T-helper 1 cell treated with Interleukin-12 subunit alpha and Interleukin-12 subunit beta and Interleukin-4 antibody, amounts not matched to agents 30 μg/mL and 1 μg/mL, for 36 hours (primary cell): ENCODE results near the gene LUC7L3.

Experiments used
- H3K27ac Mint-ChIP-seq: one replicate; pipeline ENCODE4 v1.8.0; 2021; ENCODE audit warnings: mild to moderate bottlenecking, mixed read lengths
- H3K27me3 Mint-ChIP-seq: one replicate; pipeline ENCODE4 v1.8.0; 2021; ENCODE audit warnings: low read depth, mixed read lengths
- H3K36me3 Mint-ChIP-seq: one replicate; pipeline ENCODE4 v1.8.0; 2021; ENCODE audit warnings: low read depth, mixed read lengths
- H3K4me1 Mint-ChIP-seq: one replicate; pipeline ENCODE4 v1.8.0; 2021; ENCODE audit warnings: low read depth, mixed read lengths
- H3K4me3 Mint-ChIP-seq: one replicate; pipeline ENCODE4 v1.8.0; 2021; ENCODE audit warnings: mild to moderate bottlenecking, moderate library complexity, mixed read lengths
- H3K9me3 Mint-ChIP-seq: one replicate; pipeline ENCODE4 v1.8.0; 2021; ENCODE audit warnings: mixed read lengths

LUC7L3 gene

DNA sequence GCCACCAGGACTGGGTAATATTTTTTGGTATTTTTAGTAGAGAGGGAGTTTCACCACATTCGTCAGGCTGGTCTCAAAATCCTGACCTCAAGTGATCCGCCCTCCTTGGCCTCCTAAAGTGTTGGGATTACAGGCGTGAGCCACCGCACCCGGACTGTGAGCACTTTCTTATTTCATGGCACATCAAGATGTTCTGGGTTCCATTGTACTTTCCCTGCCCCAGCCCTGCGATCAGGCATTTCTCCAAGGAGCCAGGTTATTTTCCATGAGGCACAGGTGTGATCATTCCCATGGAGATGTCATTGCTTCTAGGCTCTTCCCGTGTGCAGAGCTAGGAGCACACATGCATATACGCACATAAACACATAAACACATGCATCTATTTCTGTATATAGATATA is 50.5 kb downstream of the LUC7L3 start:
- Mint-ChIP-seq H3K9me3 (no peaks in the 10 kb centered on the region), H3K27ac (no peak overlapping the region), H3K4me1 (peaks cover 2% of the 10 kb centered on the region), H3K27me3 (peaks cover 16% of the 10 kb centered on the region), H3K36me3 (no peaks in the 10 kb centered on the region), H3K4me3 (no peak overlapping the region)

DNA sequence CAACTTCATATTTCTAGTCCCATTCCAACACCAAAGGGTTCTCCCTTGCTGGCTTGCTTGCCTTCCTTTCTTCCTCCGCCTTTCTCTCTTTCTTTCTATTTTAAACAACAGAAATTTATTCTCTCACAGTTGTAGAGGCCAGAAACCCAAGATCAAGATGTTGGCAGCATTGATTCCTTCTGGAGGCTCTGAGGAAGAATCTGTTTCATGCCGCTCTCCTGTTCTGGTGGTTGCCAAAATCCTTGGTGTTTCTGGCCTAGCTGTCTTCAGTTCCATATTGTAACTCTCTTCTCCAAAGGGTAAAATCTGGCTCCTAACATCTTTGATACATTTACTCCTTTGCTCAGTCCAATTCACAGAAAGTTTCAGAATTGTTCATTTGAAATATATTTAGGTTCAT is 50.9 kb downstream of the LUC7L3 start:
- no peak overlapping the region for H3K27ac Mint-ChIP-seq
- H3K4me1 Mint-ChIP-seq, result peaks cover 2% of the 10 kb centered on the region
- H3K4me3 Mint-ChIP-seq, result no peak overlapping the region
- H3K9me3 Mint-ChIP-seq, result no peaks in the 10 kb centered on the region
- H3K36me3 Mint-ChIP-seq, result no peaks in the 10 kb centered on the region
- H3K27me3 Mint-ChIP-seq, result peaks cover 14% of the 10 kb centered on the region

GRCh38 chr17:50771991-50772785 is 52.8 kb downstream of the LUC7L3 start:
- Mint-ChIP-seq H3K27me3 (peaks cover 10% of the 10 kb centered on the region), H3K27ac (no peak overlapping the region), H3K9me3 (no peaks in the 10 kb centered on the region), H3K4me3 (no peak overlapping the region), H3K36me3 (no peaks in the 10 kb centered on the region), H3K4me1 (peaks cover 2% of the 10 kb centered on the region)

- no peak overlapping the region for H3K4me3 Mint-ChIP-seq
- no peak overlapping the region for H3K27ac Mint-ChIP-seq
- no peaks in the 10 kb centered on the region for H3K9me3 Mint-ChIP-seq
- no peaks in the 10 kb centered on the region for H3K36me3 Mint-ChIP-seq
- H3K4me1 Mint-ChIP-seq, result peaks cover 1% of the 10 kb centered on the region
- H3K27me3 Mint-ChIP-seq, result peaks cover 26% of the 10 kb centered on the region
Measured at GRCh38 chr17:50774225-50774803, 54.9 kb downstream of the LUC7L3 start.

DNA sequence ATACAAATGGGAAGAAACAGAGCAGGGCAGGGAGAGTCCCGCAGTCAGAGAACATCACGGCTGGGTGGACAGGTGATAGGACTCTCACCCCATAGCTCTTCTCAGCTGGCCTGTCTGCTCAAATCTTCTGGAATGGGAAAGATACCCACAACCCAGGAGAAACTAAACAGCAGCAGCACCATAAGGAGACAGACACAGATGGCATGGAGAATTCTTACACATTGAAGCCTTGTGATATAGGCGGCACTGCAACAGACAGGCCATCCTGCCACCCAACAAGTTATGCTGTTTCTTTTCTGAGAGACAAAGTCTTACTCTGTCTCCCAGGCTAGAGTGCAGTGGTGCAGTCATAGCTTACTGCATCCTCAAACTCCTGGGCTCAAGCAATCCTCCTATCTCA is 56.5 kb downstream of the LUC7L3 start:
- Mint-ChIP-seq H3K4me3 (no peak overlapping the region), H3K36me3 (no peaks in the 10 kb centered on the region), H3K9me3 (no peaks in the 10 kb centered on the region), H3K27ac (no peak overlapping the region), H3K27me3 (peaks cover 35% of the 10 kb centered on the region), H3K4me1 (peaks cover 11% of the 10 kb centered on the region)

- Mint-ChIP-seq H3K36me3 (no peaks in the 10 kb centered on the region), H3K27ac (no peak overlapping the region), H3K27me3 (peaks cover 44% of the 10 kb centered on the region), H3K4me1 (peaks cover 20% of the 10 kb centered on the region), H3K4me3 (no peak overlapping the region), H3K9me3 (no peaks in the 10 kb centered on the region)
Measured at GRCh38 chr17:50778471-50778870, 59.1 kb downstream of the LUC7L3 start.

- H3K9me3 Mint-ChIP-seq, result no peaks in the 10 kb centered on the region
- H3K4me3 Mint-ChIP-seq, result no peak overlapping the region
- H3K4me1 Mint-ChIP-seq, result peaks cover 20% of the 10 kb centered on the region
- no peak overlapping the region for H3K27ac Mint-ChIP-seq
- peaks cover 44% of the 10 kb centered on the region for H3K27me3 Mint-ChIP-seq
- no peaks in the 10 kb centered on the region for H3K36me3 Mint-ChIP-seq
Measured at GRCh38 chr17:50778988-50779387, 59.6 kb downstream of the LUC7L3 start.

GRCh38 chr17:50779747-50780353 is 60.4 kb downstream of the LUC7L3 start:
- Mint-ChIP-seq H3K9me3 (no peaks in the 10 kb centered on the region), H3K4me1 (peaks cover 20% of the 10 kb centered on the region), H3K36me3 (no peaks in the 10 kb centered on the region), H3K4me3 (peak overlapping the region; percentile 56), H3K27me3 (peaks cover 49% of the 10 kb centered on the region), H3K27ac (peak overlapping the region; percentile 18)

GRCh38 chr17:50781167-50781566 is 61.8 kb downstream of the LUC7L3 start:
- H3K9me3 Mint-ChIP-seq, result no peaks in the 10 kb centered on the region
- H3K27ac Mint-ChIP-seq, result no peak overlapping the region
- H3K27me3 Mint-ChIP-seq, result peaks cover 54% of the 10 kb centered on the region
- H3K36me3 Mint-ChIP-seq, result no peaks in the 10 kb centered on the region
- peaks cover 20% of the 10 kb centered on the region for H3K4me1 Mint-ChIP-seq
- H3K4me3 Mint-ChIP-seq, result no peak overlapping the region

DNA sequence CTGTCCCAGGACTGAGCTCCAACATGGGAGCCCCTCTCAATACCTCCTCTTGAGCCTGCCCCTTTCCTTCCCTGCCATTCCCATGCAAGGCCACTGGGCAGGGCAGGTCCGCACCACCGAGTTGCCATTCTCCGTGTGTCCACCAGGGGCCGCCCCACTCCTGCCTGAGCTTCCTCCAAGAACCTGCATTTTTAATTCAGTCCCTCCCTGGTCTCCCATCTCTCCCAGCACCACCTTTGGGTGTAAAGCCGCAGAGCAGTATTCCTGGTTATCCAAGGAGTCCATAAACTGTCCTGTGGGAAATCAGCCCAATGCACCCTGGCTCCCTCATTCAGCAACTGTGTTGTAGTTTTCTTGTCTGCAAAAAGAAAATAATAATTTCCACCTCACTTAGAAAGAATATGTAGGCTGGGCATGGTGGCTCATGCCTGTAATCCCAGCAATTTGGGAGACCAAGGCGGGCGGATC is 63.8 kb downstream of the LUC7L3 start:
- Mint-ChIP-seq H3K9me3 (no peaks in the 10 kb centered on the region), H3K36me3 (no peaks in the 10 kb centered on the region), H3K27me3 (peaks cover 46% of the 10 kb centered on the region), H3K27ac (peak overlapping the region; percentile 70), H3K4me1 (peaks cover 25% of the 10 kb centered on the region), H3K4me3 (no peak overlapping the region)

DNA sequence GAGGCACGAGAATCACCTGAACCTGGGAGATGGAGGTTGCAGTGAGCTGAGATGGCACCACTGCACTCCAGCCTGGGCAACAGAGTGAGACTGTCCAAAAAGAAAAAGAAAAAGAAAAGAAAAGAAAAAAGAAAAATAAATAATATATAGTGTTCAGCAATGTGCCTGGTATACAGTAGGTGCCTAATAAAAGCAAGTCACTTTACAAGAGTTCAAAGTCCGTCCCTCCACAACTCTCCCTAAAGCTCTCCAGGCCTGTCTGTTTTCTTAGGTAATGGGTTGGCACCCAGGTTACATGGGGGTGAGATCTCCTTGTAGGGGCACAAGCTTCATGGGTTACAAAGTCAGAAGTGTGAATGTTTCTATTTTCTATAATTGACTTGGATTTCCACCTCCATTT is 64.5 kb downstream of the LUC7L3 start:
- Mint-ChIP-seq H3K4me1 (peaks cover 25% of the 10 kb centered on the region), H3K27ac (no peak overlapping the region), H3K4me3 (no peak overlapping the region), H3K9me3 (no peaks in the 10 kb centered on the region), H3K27me3 (peaks cover 42% of the 10 kb centered on the region), H3K36me3 (no peaks in the 10 kb centered on the region)

DNA sequence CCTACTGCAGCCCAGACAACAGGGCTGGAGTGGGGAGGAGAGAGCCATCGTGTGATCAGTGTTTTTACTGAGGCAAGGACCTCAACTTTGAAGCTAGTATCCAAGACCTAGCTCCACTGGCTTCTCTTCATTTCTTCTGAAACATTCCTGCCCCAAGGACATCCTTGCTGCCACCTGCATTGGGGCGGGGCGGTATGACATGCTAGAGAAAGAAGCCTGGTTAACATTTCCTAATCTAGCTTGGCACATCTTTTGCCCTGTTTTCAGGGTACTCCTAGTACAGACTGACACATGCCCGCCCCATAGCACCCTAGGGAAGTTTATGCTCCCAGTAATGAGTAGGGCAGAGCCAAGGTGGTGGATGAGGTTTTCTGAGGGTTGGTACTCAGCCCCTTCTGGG is 65.7 kb downstream of the LUC7L3 start:
- H3K9me3 Mint-ChIP-seq, result no peaks in the 10 kb centered on the region

GRCh38 chr17:50785946-50786570 is 66.7 kb downstream of the LUC7L3 start:
- Mint-ChIP-seq H3K4me1 (peaks cover 13% of the 10 kb centered on the region), H3K36me3 (no peaks in the 10 kb centered on the region), H3K9me3 (no peaks in the 10 kb centered on the region), H3K4me3 (no peak overlapping the region), H3K27me3 (peaks cover 34% of the 10 kb centered on the region), H3K27ac (no peak overlapping the region)

More for the DNA sequence above, 65.7 kb downstream of the LUC7L3 start:
- H3K27ac Mint-ChIP-seq, result no peak overlapping the region
- H3K36me3 Mint-ChIP-seq, result no peaks in the 10 kb centered on the region
- H3K27me3 Mint-ChIP-seq, result peaks cover 36% of the 10 kb centered on the region
- peaks cover 17% of the 10 kb centered on the region for H3K4me1 Mint-ChIP-seq
- no peak overlapping the region for H3K4me3 Mint-ChIP-seq

DNA sequence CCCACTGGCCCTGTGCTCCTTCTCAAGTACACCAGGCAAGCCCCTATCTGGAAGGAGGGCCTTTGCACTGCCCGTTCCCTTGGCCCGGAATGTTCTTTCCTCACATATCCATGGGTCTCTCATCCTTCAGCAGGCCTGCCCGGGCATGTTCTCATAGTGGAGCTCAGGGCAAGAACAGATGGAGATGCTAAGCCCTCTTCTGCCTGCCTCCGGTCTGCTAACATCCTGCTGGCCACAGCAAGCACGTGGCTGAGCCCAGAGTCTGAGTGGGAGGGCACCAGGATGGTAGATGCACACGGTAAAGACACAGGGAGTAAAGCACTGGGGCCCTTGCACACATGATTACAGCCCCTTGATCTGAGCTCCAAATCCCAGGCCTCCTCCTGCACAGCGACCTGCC is 67.7 kb downstream of the LUC7L3 start:
- peaks cover 36% of the 10 kb centered on the region for H3K27me3 Mint-ChIP-seq
- no peaks in the 10 kb centered on the region for H3K36me3 Mint-ChIP-seq
- H3K27ac Mint-ChIP-seq, result no peak overlapping the region
- no peaks in the 10 kb centered on the region for H3K9me3 Mint-ChIP-seq
- no peak overlapping the region for H3K4me3 Mint-ChIP-seq
- H3K4me1 Mint-ChIP-seq, result peaks cover 9% of the 10 kb centered on the region
